MM.1S (cell line): ENCODE data around the gene MAP3K8.

Experiments used
- EZH2 ChIP-seq: fragments of 300-600 bp; sonication (generic); optimal IDR thresholded peaks from 2 replicates; pipeline ENCODE3; 2017; ENCODE audit warnings: low read depth, mild to moderate bottlenecking, antibody characterized with exemption, low read length, mixed read lengths
- TF ChIP-seq, protein P1 (sequence below): fragments of 300-600 bp; sonication (generic); IDR thresholded peaks from 2 replicates; pipeline ENCODE4 v1.5.1; 2016; ENCODE audit warnings: antibody characterized with exemption, low read length, mixed read lengths

DNA sequence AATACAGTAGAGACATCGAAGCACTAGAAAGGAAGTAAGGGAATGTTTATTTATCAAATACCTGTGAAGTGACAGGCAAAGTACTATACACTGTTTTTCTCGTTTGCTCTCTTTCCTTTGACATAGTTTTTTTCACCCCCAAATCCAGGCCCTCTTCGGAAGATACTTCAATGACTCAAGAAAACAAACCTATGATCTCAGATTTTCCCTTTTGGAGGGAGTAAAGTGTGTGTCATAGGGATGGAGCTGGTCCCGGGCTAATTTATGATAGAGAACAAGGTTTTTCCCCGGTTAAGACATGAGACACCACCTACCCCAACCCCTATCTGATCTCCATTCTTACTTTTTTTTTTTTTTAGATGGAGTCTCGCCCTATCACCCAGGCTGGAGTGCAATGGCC is 61.7 kb downstream of the MAP3K8 start:
- TF ChIP-seq, protein P1, sequence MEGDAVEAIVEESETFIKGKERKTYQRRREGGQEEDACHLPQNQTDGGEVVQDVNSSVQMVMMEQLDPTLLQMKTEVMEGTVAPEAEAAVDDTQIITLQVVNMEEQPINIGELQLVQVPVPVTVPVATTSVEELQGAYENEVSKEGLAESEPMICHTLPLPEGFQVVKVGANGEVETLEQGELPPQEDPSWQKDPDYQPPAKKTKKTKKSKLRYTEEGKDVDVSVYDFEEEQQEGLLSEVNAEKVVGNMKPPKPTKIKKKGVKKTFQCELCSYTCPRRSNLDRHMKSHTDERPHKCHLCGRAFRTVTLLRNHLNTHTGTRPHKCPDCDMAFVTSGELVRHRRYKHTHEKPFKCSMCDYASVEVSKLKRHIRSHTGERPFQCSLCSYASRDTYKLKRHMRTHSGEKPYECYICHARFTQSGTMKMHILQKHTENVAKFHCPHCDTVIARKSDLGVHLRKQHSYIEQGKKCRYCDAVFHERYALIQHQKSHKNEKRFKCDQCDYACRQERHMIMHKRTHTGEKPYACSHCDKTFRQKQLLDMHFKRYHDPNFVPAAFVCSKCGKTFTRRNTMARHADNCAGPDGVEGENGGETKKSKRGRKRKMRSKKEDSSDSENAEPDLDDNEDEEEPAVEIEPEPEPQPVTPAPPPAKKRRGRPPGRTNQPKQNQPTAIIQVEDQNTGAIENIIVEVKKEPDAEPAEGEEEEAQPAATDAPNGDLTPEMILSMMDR: no peak
- no peak for TF ChIP-seq EZH2
